GM12801 (cell line): ENCODE data around the gene TMPRSS2.

Experiments
- CTCF ChIP-seq: IDR thresholded peaks from one replicate; pipeline ENCODE4 v1.5.1; 2011; ENCODE audit warnings: control low read depth; ENCODE audit not compliant: insufficient read length; ENCODE audit errors: extremely low read depth

Gene TMPRSS2

GRCh38 chr21:41458121-41458520, 49.8 kb downstream of the TMPRSS2 start:
- TF ChIP-seq CTCF = no peak

GRCh38 chr21:41453761-41454160, 54.2 kb downstream of the TMPRSS2 start:
- TF ChIP-seq CTCF = no peak

- no peak for TF ChIP-seq CTCF
Observed at GRCh38 chr21:41453198-41453597, 54.8 kb downstream of the TMPRSS2 start.

DNA sequence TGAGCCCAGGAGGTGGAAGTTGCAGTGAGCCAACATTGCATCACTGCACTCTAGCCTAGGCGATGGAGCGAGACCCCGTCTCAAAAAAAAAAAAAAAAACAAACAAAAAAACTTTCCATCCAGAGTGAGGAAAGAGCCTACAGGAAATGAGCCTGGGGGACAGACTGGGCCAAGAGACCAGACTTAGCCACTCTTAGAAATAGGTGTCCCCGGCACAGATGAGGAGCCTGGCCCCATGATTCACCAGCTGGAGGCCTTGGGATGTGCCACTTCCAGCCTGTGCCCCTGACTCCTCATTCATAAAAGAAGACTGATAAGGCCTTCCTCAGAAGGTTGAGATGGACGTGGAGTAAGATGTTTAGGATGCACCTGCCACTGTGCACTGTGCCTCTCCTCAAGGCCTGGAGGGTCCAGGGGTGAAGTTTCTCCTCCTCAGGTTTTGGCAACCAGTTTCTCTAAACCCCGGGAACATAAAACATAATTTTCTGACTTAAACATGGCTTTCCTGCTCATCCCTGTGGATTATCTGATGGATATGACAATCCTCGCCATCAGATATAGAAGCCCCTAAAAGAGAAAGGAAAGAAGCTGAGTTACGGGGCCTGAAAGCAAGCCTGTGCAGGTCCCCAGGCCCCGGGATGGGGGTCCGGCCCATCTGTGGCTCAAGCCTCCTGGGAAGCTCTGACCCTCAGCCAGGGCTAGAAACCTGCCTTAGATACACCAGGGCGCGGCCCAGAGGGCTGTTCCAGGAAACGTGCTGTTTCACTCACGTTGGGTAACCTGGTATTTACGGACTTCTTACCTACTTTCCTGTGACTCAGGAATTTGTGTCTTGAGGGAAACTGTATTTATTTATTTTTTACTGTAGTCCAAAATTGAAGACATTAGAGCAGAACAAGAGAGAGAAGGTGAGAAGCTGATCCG, 55.9 kb downstream of the TMPRSS2 start:
- no peak for TF ChIP-seq CTCF

- no peak for TF ChIP-seq CTCF
Observed at GRCh38 chr21:41449613-41450012, 58.3 kb downstream of the TMPRSS2 start.

- TF ChIP-seq CTCF = no peak
Observed at GRCh38 chr21:41447356-41447755, 60.6 kb downstream of the TMPRSS2 start.

DNA sequence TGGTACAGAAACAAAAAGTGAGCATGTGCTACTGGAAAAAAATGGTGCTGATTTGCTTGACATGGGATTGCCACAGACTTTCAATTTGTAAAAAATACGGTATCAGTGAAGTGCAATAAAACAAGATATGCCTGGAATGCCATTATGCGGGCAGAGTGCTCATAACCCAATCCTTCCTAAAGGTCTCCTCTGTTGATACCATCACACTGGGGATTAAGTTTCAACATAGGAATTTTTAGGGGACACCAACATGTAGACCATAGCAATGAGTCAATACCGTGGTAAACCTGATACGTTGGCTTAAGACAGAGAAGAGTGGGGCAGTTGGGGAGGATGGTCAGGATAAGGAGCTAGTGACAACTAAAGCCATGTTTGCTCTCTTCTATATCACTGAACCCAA, 61.4 kb downstream of the TMPRSS2 start:
- no peak for TF ChIP-seq CTCF
